Sciatic nerve (tissue), 2 donors: ENCODE results near the gene HM13. TPM values are rescaled to one million over a fixed set of nuclear protein-coding genes. Genes with fewer than 3 reads are reported as not detected.
A peak's percentile ranks its signal among the peaks of the same experiment; 100 is the strongest.

Experiments used
- ATAC-seq: fragments of 200-7000 bp; cut with Tn5 transposase; one replicate; pipeline ENCODE4 v1.9.1; 2020; ENCODE audit warnings: mild to moderate bottlenecking, moderate library complexity
- DNase-seq: peaks from one replicate; pipeline ENCODE4 v3.0.0-alpha.2; 2020; ENCODE audit warnings: low spot score
- intact Hi-C: fragments of 100-400 bp; cut with DNase I; formaldehyde crosslinking; loops from one replicate; pipeline ENCODE4 v1.14.2; 2022
- total RNA-seq: library from RNA; stranded (reverse); fragmentation: NEBNext Ultra II Directional; extraction: Animal tissue kit (Norgen Biotek cat#: 25700); gene quantifications from one replicate; pipeline ENCODE4 v1.2.1, GENCODE V29; 2021
- donor health status: DM: no; HTN: no; CAD: no.
- donor health status: DM: no; HTN: no; CAD: no.

Gene HM13
- total RNA-seq, 1 donor from 2014 or later, result 106 TPM

- intact Hi-C loops, result no loop called here
- DNase-seq, result no peak
- ATAC-seq, result no peak
Measured at GRCh38 chr20:31560746-31561598, 46.7 kb downstream of the HM13 start.

GRCh38 chr20:31562241-31562640 lies 48.0 kb downstream of the HM13 start:
- ATAC-seq, result no peak
- intact Hi-C loops, result loop anchor here (2.0 kb wide), 1 partner anchor 51 kb away; no protein-coding TSS in a partner anchor

GRCh38 chr20:31564284-31564683 lies 50.0 kb downstream of the HM13 start:
- intact Hi-C loops, result no loop called here
- DNase-seq, result no peak
- ATAC-seq, result no peak

More at GRCh38 chr20:31562241-31562640, 48.0 kb downstream of the HM13 start:
- no peak for DNase-seq

GRCh38 chr20:31565699-31566318 lies 51.6 kb downstream of the HM13 start:
- intact Hi-C loops, result no loop called here

GRCh38 chr20:31566319-31566657 lies 52.0 kb downstream of the HM13 start:
- no peak for ATAC-seq
- intact Hi-C loops, result no loop called here
- no peak for DNase-seq

More at GRCh38 chr20:31565699-31566318, 51.6 kb downstream of the HM13 start:
- ATAC-seq (no peak), DNase-seq (no peak)

- ATAC-seq (no peak), DNase-seq (no peak)
- intact Hi-C loops, result no loop called here
Measured at GRCh38 chr20:31566658-31567379, 52.6 kb downstream of the HM13 start.

- intact Hi-C loops, result no loop called here
- ATAC-seq (no peak), DNase-seq (no peak)
Measured at GRCh38 chr20:31567380-31567720, 53.1 kb downstream of the HM13 start.

- DNase-seq (no peak), ATAC-seq (no peak)
- intact Hi-C loops, result no loop called here
Measured at GRCh38 chr20:31568041-31568731, 53.9 kb downstream of the HM13 start.

GRCh38 chr20:31568773-31569162 lies 54.5 kb downstream of the HM13 start:
- intact Hi-C loops, result no loop called here
- DNase-seq, result peak; percentile 62

GRCh38 chr20:31569163-31570020 lies 55.1 kb downstream of the HM13 start:
- ATAC-seq, result peak; percentile 9
- DNase-seq, result peak; percentile 75

More at GRCh38 chr20:31568773-31569162, 54.5 kb downstream of the HM13 start:
- no peak for ATAC-seq

GRCh38 chr20:31570021-31570463 lies 55.8 kb downstream of the HM13 start:
- DNase-seq, result peak; percentile 67
- ATAC-seq, result no peak
- intact Hi-C loops, result no loop called here

More at GRCh38 chr20:31569163-31570020, 55.1 kb downstream of the HM13 start:
- intact Hi-C loops, result no loop called here

- ATAC-seq, result peak; percentile 34
- peak; percentile 77 for DNase-seq
- intact Hi-C loops, result no loop called here
Measured at GRCh38 chr20:31570735-31571617, 56.7 kb downstream of the HM13 start.

GRCh38 chr20:31572042-31572700 lies 57.9 kb downstream of the HM13 start:
- intact Hi-C loops, result no loop called here
- ATAC-seq, result peak; percentile 36

GRCh38 chr20:31572701-31573554 lies 58.7 kb downstream of the HM13 start:
- peak; percentile 92 for ATAC-seq
- DNase-seq, result peak; percentile 97
- intact Hi-C loops, result no loop called here

More at GRCh38 chr20:31572042-31572700, 57.9 kb downstream of the HM13 start:
- no peak for DNase-seq

GRCh38 chr20:31573555-31574321 lies 59.5 kb downstream of the HM13 start:
- DNase-seq (no peak), ATAC-seq (no peak)
- intact Hi-C loops, result no loop called here
